K562 (cell line): ENCODE results near the gene ZCCHC14. TPM values are rescaled to one million over a fixed set of nuclear protein-coding genes. Genes with fewer than 3 reads are reported as not detected.

ENCODE experiments used
- CTCFL ChIP-seq: IDR thresholded peaks from 2 replicates; pipeline ENCODE4 v1.6.1; 2011; ENCODE audit warnings: borderline replicate concordance, low read depth, mild to moderate bottlenecking, moderate library complexity, low read length; ENCODE audit not compliant: insufficient read depth, poor library complexity, severe bottlenecking
- ESRRA ChIP-seq: fragments of 450-650 bp; IDR thresholded peaks from 2 replicates; pipeline ENCODE4 v1.6.1; 2014; ENCODE audit warnings: low read depth, mild to moderate bottlenecking, moderate library complexity, borderline replicate concordance
- FOXK2 ChIP-seq, 2 experiments: fragments of 450-650 bp; IDR thresholded peaks in 1 of 2; conservative IDR thresholded peaks in 1 of 2; 2 replicates each; pipeline ENCODE4 v1.6.1; 2016; ENCODE audit warnings: low read depth in 2 of 2, mild to moderate bottlenecking in 1 of 2
- HBP1 ChIP-seq: fragments of 450-650 bp; formaldehyde crosslinking; IDR thresholded peaks from 2 replicates; pipeline ENCODE4 v1.4.0; 2022; ENCODE audit warnings: missing genetic modification characterization
- HDGF ChIP-seq: fragments of 450-650 bp; IDR thresholded peaks from 2 replicates; pipeline ENCODE4 v1.6.1; 2016
- IRF1 ChIP-seq: sonication (generic); formaldehyde crosslinking; IDR thresholded peaks from 2 replicates; pipeline ENCODE4 v1.8.0; 2022; ENCODE audit warnings: missing genetic modification reagents, mild to moderate bottlenecking, borderline replicate concordance
- KDM2B ChIP-seq: fragments of 250-450 bp; sonication (Bioruptor Pico); IDR thresholded peaks from 2 replicates; pipeline ENCODE4 v1.8.0; 2021; ENCODE audit warnings: mild to moderate bottlenecking, moderate library complexity
- MYNN ChIP-seq, 2 experiments: sonication (generic); formaldehyde crosslinking in 1 of 2; IDR thresholded peaks; 2 replicates each; pipeline versions ENCODE4 v1.5.0 to v1.6.1; 2016 to 2020; ENCODE audit warnings: antibody characterized with exemption in 1 of 2, missing genetic modification reagents in 1 of 2
- RBM34 ChIP-seq: fragments of 200-400 bp; formaldehyde crosslinking; IDR thresholded peaks from 2 replicates; pipeline ENCODE4 v1.6.1; 2018; ENCODE audit warnings: low read length, borderline replicate concordance; ENCODE audit not compliant: insufficient read depth
- SIN3A ChIP-seq, 2 experiments: fragments of 150-350 bp in 1 of 2; IDR thresholded peaks; 2 replicates each; pipeline ENCODE4 v1.6.1; 2011 to 2016; ENCODE audit warnings: borderline replicate concordance in 2 of 2, low read depth in 2 of 2, low read length in 2 of 2, mild to moderate bottlenecking in 2 of 2, moderate library complexity in 2 of 2; ENCODE audit not compliant: control insufficient read depth in 1 of 2
- SMAD4 ChIP-seq: fragments of 250-450 bp; sonication (Bioruptor Pico); conservative IDR thresholded peaks from 2 replicates; pipeline ENCODE4 v1.8.0; 2021; ENCODE audit warnings: inconsistent platforms, mild to moderate bottlenecking, moderate library complexity
- ZNF431 ChIP-seq: sonication (generic); formaldehyde crosslinking; IDR thresholded peaks from 2 replicates; pipeline ENCODE4 v1.8.0; 2022; ENCODE audit warnings: mild to moderate bottlenecking, missing genetic modification reagents
- ZNF512 ChIP-seq: IDR thresholded peaks from 2 replicates; pipeline ENCODE4 v1.6.1; 2016; ENCODE audit warnings: missing genetic modification characterization, missing compliant biosample characterization
- ZNF561 ChIP-seq: fragments of 450-650 bp; formaldehyde crosslinking; conservative IDR thresholded peaks from 2 replicates; pipeline ENCODE4 v1.4.0; 2020; ENCODE audit warnings: mild to moderate bottlenecking, moderate library complexity
- ZNF639 ChIP-seq, 2 experiments: fragments of 200-800 bp in 1 of 2; sonication (Bioruptor generic) in 1 of 2; sonication (generic) in 1 of 2; formaldehyde crosslinking in 1 of 2; IDR thresholded peaks in 1 of 2; conservative IDR thresholded peaks in 1 of 2; 2 replicates each; pipeline versions ENCODE4 v1.5.0 to v1.6.1; 2016 to 2020; ENCODE audit warnings: missing compliant biosample characterization in 1 of 2, missing genetic modification characterization in 1 of 2, missing genetic modification reagents in 1 of 2
- ZNF699 ChIP-seq: fragments of 250-450 bp; sonication (Bioruptor Pico); IDR thresholded peaks from 2 replicates; pipeline ENCODE4 v1.8.0; 2021; ENCODE audit warnings: mild to moderate bottlenecking, moderate library complexity; ENCODE audit not compliant: insufficient replicate concordance
- ZNF740 ChIP-seq, 3 experiments: fragments of 200-800 bp in 1 of 3; sonication (Bioruptor generic) in 1 of 3; sonication (generic) in 1 of 3; formaldehyde crosslinking in 1 of 3; IDR thresholded peaks; 2 replicates each; pipeline versions ENCODE4 v1.6.1 to v1.8.0; 2016 to 2022; ENCODE audit warnings: mild to moderate bottlenecking in 2 of 3, missing compliant biosample characterization in 2 of 3, missing genetic modification characterization in 2 of 3, missing genetic modification reagents in 1 of 3
- polyA plus RNA-seq, 8 experiments: library from polyadenylated mRNA; depleted of rRNA in 4 of 8; stranded (reverse) in 5 of 8; unstranded in 3 of 8; fragments of >200 nt; fragmentation: Nextera tagmentation in 2 of 8; fragmentation: Illumina TruSeq in 1 of 8; extraction: Ambion mirVana in 2 of 8; extraction: Trizol in 1 of 8; gene quantifications; 2 replicates each; pipeline versions ENCODE4 v1.2.1 to v1.2.3, GENCODE V29; 2011 to 2014; ENCODE audit warnings: inconsistent platforms in 1 of 8, missing spikeins in 1 of 8
- total RNA-seq, 7 experiments: library from RNA; depleted of rRNA in 6 of 7; stranded (reverse); fragments of >200 nt in 6 of 7; fragmentation: Illumina TruSeq in 2 of 7; extraction: Trizol in 2 of 7; gene quantifications; 2 replicates each; pipeline versions ENCODE4 v1.2.1 to v1.2.3, GENCODE V29; 2011 to 2021; ENCODE audit warnings: low replicate concordance in 1 of 7

ZCCHC14 gene
- total and polyA plus RNA-seq, 9 of the 15 experiments (the other 6 are each of a cell fraction or from before 2014, with no cell fraction given), result 1.5 to 12.4 (median 2.9) TPM

GRCh38 chr16:87461466-87461991, 31.3 kb downstream of the ZCCHC14 start (continued):
- peak; percentile 47 for TF ChIP-seq SMAD4 (CRISPR knock-in tag)
- TF ChIP-seq SIN3A (IDR thresholded peaks at IDR 0.05; ENCODE audit: borderline replicate concordance in 2 of 2, control insufficient read depth in 1 of 2, low read depth in 2 of 2, low read length in 2 of 2), result no peak
- TF ChIP-seq FOXK2 (conservative IDR thresholded peaks at IDR 0.05 in 1 of 2, IDR thresholded peaks at IDR 0.05 in 1 of 2; ENCODE audit: low read depth in 2 of 2), result no peak; a peak in 2 of 4 replicates
- TF ChIP-seq ZNF561 (CRISPR knock-in tag), result no peak
- TF ChIP-seq IRF1 (CRISPR knock-in tag), result no peak
- no peak for TF ChIP-seq HBP1 (CRISPR knock-in tag)
- peak; percentile 74; the same call in 1 of the 2 replicates for TF ChIP-seq ZNF431 (CRISPR knock-in tag)
- TF ChIP-seq CTCFL, result peak; percentile 2
- TF ChIP-seq HDGF, result peak; percentile 92
- TF ChIP-seq ZNF512, result no peak
- no peak for TF ChIP-seq KDM2B
- no peak for TF ChIP-seq MYNN (IDR thresholded peaks at IDR 0.05)
- TF ChIP-seq MYNN (CRISPR knock-in tag; IDR thresholded peaks at IDR 0.05), result no peak
- peak; percentile 44; the same call in 1 of the 2 replicates for TF ChIP-seq ESRRA
- TF ChIP-seq RBM34, result no peak
- TF ChIP-seq ZNF699 (CRISPR knock-in tag), result no peak
- TF ChIP-seq ZNF740 (CRISPR knock-in tag; IDR thresholded peaks at IDR 0.05), result no peak
- TF ChIP-seq ZNF740 (tag; IDR thresholded peaks at IDR 0.05), result no peak
- TF ChIP-seq ZNF639 (CRISPR knock-in tag; conservative IDR thresholded peaks at IDR 0.05 in 1 of 2, IDR thresholded peaks at IDR 0.05 in 1 of 2), result no peak
